Eye (tissue), 1 donor: ENCODE measurements around the gene ITGB1.

ENCODE experiments used
- DNase-seq: peaks from one replicate; pipeline ENCODE4 v3.0.0-alpha.2; 2015

Gene ITGB1

DNA sequence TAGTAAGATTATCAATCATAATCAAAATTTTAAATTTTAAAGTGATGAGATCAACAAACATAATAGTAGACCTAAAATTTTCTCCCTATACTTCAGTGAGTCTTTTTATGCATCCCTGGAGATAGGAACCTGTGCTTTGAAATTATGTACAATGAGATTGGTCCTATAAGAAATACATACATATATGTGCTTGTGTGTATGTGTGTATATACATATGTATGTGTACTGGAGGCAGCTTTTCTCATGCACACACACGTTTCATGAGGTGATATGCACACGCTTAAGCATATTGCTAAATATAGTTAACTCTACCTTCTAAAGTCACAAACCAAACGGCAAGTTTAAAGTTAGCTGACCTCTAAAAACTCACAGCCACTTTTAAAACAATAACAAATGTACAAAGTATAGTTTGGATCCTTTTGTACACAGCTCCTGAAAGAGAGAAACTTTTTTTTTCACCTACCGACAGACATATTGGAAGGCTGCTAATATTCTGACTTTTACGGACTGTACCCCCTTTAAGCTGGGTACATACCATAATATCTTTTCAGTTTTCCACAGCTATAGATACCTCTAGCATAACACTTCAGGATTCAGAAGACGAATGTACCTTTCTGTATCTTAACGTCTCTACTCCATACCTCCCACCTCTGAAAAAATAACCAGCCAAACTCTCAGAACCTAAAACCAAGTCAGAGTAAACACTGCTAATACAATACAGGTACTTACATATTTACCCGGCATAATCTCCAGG is 3.3 kb downstream of the ITGB1 start:
- DNase-seq, result no peak

DNA sequence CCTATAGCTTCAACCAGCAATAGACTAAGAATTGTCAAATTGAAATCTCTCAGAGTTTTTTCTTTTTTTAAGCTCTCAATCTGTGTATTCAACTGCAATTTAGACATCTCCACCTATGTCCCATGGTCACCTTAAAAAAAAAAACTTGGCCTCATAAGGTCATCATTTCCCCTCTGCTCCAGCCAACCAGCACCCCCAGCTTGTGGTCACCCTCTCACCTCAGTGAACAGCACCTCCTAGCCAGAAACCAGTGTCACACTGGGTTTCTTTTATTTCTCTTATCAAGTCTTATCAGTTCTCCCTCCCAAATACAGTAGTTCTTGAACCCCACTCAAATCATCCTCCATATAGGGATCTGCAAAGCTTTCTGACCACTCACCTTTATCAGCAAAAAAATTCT is 4.0 kb downstream of the ITGB1 start:
- no peak for DNase-seq

DNA sequence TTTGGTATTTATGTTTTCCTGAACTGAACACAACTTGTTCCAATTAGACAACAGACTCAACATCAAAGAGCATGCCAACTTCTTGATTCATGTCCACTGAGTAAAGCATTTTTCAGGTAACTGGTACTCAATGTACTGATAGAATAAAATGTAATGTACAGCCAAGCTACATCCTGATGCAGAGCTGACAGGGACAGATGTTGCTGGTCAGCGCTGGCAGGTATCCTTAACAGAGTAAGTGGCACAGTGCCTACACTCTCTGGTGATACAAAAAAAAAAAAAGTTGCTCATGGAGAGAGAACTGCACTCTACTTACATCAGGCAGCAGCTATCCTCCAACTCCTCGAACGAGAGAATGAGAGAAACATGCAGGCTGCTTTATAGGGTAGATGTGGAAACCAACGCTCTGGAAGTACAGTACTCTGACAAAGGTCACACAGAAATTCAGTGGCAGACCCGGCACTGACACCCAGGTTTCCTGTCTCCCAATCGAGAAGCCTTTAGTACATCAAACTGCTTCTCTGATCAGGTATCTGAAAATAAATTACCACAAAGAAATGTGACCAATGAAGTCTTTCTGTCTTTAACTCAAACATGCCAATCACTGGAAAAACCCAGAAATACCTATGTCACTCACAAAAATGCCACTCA is 4.6 kb downstream of the ITGB1 start:
- no peak for DNase-seq

DNA sequence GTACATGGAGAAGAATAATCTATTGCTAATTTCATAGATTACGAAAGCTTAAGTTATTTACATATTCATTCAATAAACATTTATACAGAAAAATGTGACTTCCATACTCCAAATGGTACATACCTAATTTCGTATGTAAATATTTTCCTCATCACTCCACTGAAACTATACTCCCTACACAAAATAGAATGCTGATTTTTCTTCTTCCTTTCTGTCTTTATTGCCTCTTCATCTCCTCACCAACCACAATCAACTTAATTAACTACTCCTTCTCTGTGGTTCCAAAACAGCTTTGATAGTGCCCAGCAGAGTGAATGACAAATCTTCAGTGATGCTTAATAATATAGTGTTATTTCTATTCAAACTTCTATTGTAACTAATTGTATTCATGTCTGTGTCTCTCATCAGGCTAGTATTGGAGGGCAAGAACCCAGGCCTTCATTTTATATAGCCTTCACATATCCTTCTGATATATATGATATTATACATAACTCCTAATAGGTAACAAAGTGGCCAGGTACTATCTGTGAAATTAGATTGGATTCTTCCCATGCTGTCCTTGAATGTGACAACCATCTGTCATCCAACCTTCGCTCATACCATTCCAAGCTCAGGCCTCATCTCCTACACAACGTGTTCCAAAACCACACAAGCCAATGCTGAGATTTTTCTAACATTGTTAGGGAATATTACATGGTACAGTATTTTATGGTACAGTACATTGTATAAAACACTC is 5.3 kb downstream of the ITGB1 start:
- DNase-seq, result no peak

DNA sequence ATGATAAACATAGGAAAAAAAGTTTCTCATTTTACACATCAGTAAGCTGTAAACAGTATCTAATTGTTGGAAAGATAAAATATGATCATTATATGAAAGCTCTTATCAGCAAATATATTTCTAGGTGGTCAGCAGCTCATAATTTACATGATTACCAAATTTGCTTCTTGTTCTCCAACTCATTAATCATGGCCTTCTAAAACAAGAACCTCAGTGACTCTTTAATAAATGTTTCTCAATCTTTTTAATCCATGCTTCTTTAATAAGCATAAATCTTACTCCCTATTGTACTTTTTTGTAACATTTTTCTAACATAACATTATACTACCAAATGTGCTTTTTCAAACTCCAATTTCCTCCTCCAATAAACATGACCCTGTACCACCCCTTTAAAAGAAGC is 5.9 kb downstream of the ITGB1 start:
- no peak for DNase-seq

DNA sequence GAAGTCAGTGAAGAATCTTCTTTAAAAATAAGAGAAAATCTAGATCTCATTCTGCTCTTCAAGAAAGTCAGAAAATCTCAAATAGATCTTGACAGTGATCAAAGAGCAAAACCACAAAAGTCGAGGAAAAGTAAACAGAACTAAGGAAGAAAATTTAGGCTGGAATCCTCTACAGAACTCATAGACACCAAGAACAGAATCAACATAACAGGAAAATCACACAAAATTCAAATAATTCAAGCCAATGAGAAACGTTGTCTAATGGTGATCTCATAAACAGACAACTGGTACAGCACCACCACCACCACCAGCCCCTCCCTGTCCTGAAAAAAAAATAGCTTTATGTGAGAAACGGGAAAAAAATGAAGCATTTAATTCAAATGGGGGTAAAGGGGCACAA is 6.9 kb downstream of the ITGB1 start:
- DNase-seq, result no peak

DNA sequence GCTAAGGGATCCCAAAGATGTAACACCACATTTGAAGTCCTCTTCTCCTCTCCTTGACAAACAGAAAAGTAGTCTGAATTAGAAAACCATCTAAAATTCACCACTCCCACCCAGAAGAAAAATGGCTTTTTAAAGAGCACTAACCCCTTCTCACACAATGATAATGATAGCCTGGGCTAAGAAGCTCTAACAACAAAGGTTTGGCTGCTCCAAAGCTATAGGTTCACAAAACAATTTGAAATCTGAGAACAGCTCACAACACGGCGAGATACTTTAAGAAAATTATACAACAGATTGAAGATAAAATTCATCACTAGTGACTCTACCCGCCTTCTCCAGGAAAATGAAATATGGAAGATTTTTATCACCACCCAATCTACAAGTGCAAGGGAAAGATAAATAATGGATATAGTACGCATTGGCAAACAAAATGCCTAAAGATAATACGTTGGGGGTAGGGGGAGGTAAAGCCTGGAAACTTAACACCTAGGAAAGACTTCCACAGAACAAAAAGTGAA is 7.4 kb downstream of the ITGB1 start:
- no peak for DNase-seq

DNA sequence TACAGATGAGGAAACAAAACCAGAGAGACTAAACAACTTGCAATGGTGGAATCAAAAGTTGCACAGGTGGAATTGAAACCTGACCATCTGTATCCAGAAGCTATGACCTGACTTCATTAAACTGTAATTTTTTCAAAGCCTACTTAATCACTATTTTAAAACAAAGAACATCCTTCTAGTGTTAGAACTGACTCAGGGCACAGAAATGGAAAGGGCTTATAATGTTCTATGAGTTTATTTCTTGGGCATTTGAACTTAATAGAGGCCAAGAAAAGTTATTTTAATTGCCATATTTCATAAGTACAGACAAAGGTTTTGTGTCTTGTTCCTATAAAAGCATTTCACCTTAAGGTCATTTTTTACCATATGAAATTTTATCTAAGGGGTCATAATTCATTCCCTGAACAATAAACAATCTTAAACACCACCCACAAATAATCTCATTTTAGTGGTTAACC is 8.8 kb downstream of the ITGB1 start:
- DNase-seq, result no peak

DNA sequence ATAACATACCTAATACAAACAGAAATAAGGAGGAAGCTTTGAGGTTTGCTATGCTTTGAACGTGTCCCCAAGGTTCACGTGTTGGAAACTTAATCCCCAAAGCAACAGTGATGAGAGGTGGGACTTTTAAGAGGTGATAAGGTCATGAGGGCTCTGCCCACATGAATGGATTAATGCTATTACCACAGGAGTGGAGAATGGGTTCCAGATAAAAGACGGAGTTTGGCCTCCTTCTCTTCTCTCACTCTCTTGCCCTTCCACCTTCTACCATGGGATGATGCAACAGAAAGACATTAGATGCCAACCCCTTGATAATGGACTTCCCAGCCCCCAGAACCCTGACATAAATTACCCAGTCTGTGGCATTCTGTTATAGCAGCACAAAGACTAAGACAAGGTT is 9.6 kb downstream of the ITGB1 start:
- no peak for DNase-seq

DNA sequence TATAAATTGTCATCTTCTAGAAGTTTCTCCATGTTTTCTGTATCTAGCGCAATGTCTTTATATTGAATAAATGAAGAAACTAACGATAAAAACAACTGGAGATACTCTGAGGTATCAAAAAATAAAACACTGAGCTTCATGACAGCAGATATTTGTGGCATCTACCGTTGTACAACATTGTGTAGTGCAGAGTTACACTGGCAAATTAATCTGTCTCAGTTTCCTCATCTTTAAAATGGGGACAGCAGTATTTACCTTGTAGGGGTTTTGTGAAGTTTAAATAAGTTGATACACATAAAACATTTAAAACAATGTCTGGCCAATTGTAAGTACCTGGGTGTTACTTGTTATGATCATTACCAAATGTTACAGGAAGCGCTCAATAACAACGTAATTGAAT is 10.4 kb downstream of the ITGB1 start:
- no peak for DNase-seq

DNA sequence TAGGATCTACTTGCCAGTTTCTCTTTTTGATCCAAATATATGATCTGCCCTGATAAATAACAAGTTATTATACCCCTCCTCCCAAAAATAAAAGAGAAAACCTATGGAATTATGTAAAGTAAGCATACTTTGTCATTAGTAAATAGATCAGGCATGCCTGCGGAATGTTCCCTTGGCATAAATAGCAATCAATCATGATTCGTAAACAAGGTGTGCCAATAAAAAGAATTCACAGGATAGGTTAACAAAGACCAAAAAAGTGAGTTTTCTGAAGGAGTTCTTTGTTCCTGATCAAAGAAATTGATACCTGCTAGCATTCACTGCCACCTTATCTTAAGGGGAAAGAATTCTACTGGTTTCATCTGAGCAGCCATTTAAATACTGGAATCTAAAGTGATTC is 11.9 kb downstream of the ITGB1 start:
- no peak for DNase-seq

DNA sequence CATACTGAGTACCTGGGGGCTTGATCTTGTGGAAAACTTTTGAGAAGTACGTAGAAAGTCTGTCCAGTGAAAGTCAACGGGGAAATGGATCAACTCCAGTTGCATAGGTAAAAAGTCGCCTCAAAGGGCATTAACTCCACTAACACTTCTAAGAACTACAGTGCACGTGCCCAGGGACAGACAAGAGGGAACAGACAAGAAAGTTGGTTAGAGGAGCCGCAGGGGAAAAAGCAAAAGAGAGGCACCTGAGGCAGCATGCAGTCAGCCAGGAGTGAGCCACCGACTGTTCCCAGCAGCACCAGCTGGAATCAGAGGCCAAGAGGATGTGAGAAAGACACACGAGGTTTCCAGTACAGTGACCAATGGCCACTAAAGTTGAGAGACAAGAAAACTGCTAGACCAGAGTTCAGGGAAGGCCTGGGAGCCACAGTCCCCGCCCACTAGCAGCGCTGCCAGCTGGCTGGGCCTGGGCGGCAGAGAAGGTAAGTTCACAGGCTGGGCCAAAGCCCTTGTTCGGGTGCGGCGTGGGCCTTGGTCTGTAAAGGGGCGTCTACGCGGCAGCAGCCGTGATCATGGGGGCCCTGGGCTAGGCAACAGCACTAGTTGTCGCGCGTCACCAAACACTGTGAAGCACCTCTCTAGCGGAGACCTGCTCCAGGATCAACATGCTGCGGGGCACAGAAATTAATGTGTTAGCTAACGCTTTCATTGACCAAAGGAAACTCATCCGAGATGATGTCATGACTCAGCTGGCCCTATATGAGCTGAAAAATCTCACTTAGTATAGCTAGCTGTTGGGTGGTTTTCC is 14.0 kb downstream of the ITGB1 start:
- DNase-seq, result no peak

DNA sequence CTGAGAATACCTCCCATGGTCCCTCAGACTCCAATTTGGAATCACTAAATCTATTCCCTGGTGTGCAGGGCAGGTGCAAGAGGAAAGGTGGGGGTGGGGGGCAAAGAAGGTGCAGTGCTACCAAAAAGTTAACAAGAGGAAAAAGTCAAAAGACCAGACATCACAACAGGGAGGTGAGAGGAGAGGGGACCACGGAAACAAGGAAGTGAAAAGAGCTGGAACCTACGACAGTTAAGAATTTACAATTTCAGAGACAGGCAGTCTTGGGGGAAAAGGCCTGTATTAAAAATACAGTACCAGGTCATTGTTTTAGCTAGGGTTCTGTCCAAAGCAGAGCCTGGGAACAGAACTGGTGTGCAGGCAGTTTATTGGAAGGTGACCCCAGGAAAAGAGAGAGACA is 14.6 kb downstream of the ITGB1 start:
- DNase-seq, result no peak

DNA sequence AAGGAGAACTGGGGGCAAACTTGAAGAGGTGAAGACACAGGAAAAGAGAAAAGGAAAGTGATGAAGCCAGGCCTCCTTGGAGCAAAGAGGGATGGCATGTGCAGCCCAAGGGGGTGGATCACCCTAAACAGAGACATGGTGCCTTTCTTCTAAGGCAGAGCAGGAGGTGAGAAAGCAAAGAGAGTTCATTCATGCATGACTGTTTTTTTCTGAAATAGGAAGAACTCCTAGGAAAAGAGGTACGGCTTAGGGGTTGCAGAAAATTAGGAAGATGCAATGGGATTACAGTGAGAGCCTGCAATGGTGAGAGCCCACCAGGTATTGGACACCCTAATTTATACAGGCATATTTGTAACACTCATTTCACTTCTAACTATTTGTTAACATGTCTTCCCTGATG is 15.9 kb downstream of the ITGB1 start:
- no peak for DNase-seq

DNA sequence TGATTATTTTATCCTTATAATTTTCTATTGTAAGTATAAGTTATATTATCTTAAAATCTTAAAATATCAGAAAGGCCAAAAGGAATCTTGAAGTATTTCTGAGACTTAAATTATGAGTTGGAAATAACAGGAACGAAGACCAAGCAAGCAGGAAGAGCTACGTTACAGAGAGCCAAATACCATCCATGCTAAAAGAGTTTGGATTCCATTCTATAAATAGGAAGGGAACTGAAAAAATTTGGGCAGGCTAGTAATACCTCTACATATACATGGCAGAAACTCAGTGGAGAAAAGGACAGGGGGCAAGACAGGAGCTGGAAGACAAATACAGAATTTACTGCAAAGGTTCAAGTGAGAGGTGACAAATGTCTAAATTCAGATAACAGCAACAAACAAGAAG is 16.7 kb downstream of the ITGB1 start:
- DNase-seq, result no peak

DNA sequence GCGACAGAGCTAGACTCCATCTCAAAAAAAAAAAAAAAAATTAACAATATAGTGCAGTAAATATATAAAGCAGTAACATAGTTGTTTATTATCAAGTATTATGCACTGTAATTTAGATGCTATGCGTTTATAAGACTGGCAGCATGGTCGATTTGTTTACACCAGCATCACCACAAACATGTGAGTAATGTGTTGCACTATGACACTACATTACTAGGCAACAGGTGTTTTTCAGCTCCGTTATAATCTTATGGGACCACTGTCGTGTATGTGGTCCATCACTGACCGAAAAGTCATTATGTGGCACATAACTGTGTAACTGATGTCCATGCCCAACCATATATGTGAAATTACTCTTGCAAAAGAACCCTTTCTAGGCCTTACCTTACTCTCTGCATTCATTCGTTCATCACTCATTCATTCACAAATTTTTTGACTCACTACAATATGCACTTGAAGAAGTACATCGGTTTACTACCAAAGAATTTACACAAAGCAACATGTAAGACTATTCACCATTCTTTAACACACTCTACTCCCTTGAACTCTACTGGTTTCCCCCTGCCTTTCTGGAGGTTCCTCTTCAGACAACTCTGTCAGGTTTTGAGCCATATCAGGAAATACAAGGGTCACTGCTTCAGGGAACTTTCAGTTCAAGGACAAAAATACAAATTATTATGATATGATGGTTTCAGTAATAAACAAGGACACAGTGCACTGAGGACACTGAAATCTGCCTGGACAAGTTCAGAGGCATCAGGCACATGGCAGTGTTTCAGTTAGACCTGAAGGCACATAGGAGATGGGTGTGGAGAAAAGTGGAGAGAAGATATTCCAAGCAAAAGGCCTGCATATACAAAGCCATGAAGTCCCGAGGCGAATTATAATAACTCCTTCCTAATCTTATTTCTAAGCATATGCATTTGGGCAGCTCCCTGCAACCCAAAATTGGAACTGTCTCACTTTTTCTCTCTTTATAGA is 17.4 kb downstream of the ITGB1 start:
- no peak for DNase-seq

DNA sequence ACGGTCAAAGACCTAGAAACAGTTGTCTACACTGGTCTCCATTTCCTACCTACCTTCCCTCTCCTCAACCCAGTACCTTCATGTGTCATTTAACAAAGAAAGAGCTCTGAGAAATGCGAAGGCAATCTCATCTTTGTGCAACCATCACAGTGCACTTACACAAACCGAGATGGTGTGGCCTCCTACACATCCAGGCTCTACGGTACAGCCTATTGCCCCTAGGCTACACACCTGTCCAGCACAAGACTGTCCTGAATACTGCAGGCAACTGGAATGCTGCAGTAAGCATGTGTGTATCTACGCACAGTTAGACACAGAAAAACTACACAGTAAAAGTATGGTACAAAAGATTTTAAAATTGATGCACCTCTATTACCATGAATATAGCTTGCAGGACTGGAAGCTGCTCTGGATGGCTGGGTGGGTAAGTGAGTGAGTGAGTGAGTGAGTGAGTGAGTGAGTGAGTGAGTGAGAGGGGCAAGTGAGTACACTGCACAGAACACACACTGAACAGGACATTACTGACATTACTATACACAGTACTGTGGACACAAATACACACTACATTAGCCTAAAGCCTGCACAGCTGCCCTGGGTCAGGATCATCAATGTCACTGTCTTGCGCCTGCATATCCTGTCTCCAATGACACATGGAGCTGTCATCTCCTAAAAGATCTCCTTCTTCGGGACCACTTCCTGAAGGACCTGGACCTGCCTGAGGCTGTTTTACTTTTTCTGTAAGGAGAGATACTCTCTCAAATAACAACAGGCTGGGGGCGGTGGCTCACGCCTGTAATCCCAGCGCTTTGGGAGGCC is 18.5 kb downstream of the ITGB1 start:
- DNase-seq, result no peak

DNA sequence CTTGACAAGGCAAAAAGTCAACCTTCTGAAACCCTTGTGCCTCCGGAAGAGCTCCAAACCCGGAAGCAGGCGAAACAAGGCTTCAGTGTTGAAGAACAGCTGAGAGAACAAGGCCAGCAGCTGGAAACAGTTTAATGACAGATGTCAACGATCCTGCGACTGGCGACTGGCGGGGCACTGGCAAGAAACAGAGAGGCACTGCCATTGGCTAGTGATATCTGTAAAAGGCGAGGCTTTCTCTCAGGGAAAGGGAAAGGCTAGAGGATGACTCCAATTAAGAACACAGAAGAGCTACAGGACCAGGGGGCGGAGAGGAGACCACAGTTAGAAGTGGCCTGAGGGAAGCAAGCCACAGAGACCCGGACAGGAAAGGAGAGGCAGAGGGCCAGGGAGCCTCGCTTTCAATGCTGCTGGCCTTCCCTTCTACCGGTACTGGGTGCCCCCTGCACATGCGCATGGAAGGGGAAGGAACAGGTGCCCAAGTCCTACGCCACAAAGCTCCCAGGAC is 19.4 kb downstream of the ITGB1 start:
- peak; percentile 65 for DNase-seq

DNA sequence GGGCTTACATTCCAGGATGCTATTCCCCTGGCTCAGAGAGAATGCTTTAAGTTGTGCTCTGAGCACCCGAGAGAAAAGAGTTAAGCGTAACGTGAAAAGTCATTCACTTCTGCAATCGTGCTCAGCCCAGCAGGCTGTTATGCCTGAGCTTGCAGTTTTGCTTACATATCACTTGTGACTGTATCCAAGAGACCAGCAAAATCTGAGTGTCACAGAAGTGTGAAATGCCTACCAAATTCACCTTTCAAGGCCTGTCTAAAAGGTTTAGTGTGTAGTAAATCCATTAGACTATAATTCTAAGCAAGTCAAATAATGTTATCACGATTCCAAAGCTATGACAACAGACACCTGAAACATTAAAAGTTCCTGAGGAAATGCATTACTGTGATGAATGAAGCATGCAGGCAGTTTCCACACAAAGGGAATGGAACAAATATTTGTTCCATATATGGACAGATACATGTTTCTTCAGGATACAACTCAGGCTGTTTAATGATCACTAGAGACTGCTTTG is 20.1 kb downstream of the ITGB1 start:
- peak; percentile 36 for DNase-seq

DNA sequence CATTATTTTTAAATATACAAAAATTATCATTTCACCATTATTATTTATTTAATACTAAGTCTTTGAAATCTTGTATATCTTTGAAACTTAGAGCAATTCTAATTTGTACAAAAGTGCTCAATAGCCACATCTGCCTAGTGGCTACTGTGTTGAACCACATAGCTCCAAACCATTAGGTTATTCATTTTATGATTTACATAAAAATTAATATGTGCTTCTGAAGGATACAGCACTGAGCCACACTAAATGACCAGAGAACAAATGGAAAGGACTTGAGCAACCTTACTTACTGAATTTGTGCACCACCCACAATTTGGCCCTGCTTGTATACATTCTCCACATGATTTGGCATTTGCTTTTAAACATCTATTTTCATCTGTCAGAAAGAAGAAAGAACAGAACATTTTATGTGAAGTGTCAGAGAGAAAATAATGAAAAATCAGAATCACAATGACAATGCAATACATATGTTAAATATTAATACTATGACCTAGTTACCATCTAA is 25.8 kb downstream of the ITGB1 start:
- no peak for DNase-seq
